GM06990 (cell line): ENCODE measurements around the gene SMAGP.

ENCODE experiments used
- DNase-seq: peaks from one replicate; pipeline ENCODE4 v3.0.0-alpha.2; 2011; ENCODE audit not compliant: insufficient read length; ENCODE audit errors: extremely low read depth
- H3K27me3 ChIP-seq: replicated peaks from 2 replicates; pipeline ENCODE4 v1.6.0; 2011; ENCODE audit warnings: low read length; ENCODE audit not compliant: control insufficient read depth, insufficient read depth
- H3K36me3 ChIP-seq: 2 replicates; pipeline ENCODE4 v1.5.1; 2011; ENCODE audit warnings: low read length; ENCODE audit not compliant: control insufficient read depth, insufficient read depth
- H3K4me3 ChIP-seq: replicated peaks from 2 replicates; pipeline ENCODE4 v1.5.1; 2011; ENCODE audit warnings: low read depth, mild to moderate bottlenecking, control low read depth, low read length
- TF ChIP-seq, protein P1 (sequence below): IDR thresholded peaks from 2 replicates; pipeline ENCODE4 v1.5.1; 2011; ENCODE audit warnings: low read length, control low read depth, mild to moderate bottlenecking, inconsistent platforms; ENCODE audit not compliant: insufficient read depth, poor library complexity, severe bottlenecking

SMAGP gene

DNA sequence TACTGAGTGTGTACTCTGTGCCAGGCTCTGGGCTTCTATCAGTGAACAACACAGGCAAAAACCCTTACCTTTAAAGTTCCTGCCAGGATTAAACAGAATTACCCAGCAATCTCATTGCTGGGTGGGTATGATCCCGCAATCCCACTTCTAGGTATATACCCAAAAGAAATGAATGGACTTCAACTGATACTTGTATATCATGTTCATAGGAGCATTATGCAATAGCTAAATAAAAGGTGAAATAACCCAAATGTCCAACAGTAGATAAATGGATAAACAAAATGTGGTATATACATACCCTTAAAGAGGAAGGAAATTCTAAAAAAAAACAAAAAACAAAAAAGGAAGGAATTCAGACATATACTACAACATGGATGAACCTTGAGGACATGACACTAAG, 16.9 kb downstream of the SMAGP start:
- DNase-seq = no peak
- TF ChIP-seq, protein P1, sequence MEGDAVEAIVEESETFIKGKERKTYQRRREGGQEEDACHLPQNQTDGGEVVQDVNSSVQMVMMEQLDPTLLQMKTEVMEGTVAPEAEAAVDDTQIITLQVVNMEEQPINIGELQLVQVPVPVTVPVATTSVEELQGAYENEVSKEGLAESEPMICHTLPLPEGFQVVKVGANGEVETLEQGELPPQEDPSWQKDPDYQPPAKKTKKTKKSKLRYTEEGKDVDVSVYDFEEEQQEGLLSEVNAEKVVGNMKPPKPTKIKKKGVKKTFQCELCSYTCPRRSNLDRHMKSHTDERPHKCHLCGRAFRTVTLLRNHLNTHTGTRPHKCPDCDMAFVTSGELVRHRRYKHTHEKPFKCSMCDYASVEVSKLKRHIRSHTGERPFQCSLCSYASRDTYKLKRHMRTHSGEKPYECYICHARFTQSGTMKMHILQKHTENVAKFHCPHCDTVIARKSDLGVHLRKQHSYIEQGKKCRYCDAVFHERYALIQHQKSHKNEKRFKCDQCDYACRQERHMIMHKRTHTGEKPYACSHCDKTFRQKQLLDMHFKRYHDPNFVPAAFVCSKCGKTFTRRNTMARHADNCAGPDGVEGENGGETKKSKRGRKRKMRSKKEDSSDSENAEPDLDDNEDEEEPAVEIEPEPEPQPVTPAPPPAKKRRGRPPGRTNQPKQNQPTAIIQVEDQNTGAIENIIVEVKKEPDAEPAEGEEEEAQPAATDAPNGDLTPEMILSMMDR = no peak
- Histone ChIP-seq H3K27me3 (no peaks in the 10 kb centered on the region), H3K36me3 (no peaks in the 10 kb centered on the region), H3K4me3 (no peak overlapping the region)

GRCh38 chr12:51247523-51248206, 22.6 kb downstream of the SMAGP start:
- Histone ChIP-seq H3K27me3 (no peaks in the 10 kb centered on the region), H3K36me3 (no peaks in the 10 kb centered on the region; the same call in none of the 2 replicates), H3K4me3 (no peak overlapping the region)
- TF ChIP-seq, protein P1 = no peak
- DNase-seq = no peak

- Histone ChIP-seq H3K36me3 (peaks cover 6% of the 10 kb centered on the region), H3K4me3 (no peak overlapping the region), H3K27me3 (no peaks in the 10 kb centered on the region)
- no peak for DNase-seq
- TF ChIP-seq, protein P1 = no peak
Measured at GRCh38 chr12:51246254-51246853, 23.9 kb downstream of the SMAGP start.

GRCh38 chr12:51245476-51246253, 24.6 kb downstream of the SMAGP start:
- no peak for DNase-seq
- Histone ChIP-seq H3K36me3 (peaks cover 9% of the 10 kb centered on the region), H3K4me3 (no peak overlapping the region), H3K27me3 (no peaks in the 10 kb centered on the region)
- TF ChIP-seq, protein P1 = no peak

GRCh38 chr12:51244269-51244668, 25.9 kb downstream of the SMAGP start:
- H3K36me3 ChIP-seq = peaks cover 11% of the 10 kb centered on the region
- no peaks in the 10 kb centered on the region for H3K27me3 ChIP-seq
- H3K4me3 ChIP-seq = no peak overlapping the region
- TF ChIP-seq, protein P1 = no peak
- no peak for DNase-seq
